Stimulated activated CD8-positive, alpha-beta memory T cell treated with anti-CD3 and anti-CD28 coated beads, Interleukin-2, amount 100 ng/mL, for 1 hour (primary cell): ENCODE data around the gene COG5.

Experiments used
- DNase-seq, 2 donors: peaks; one replicate each; pipeline ENCODE4 v3.0.0-alpha.2; 2020; ENCODE audit warnings: low read depth in 2 of 2

The COG5 gene

DNA sequence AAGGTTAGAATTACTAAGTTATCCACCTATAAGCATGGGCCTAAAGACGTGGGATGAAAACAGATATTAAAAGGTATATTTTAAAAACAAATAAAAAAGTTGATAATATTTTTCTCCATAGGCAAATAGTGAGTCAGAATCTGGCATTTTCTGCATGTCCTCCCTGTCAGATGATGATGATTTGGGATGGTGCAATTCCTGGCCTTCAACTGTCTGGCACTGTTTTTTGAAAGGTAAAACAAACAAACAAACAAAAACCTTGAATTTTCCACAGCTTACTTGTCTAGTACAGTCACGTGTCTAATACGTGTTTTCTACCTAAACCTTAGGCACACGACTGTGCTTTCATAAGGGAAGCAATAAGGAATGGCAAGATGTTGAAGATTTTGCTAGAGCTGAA lies 377.5 kb downstream of the COG5 start:
- DNase-seq: no peak

DNA sequence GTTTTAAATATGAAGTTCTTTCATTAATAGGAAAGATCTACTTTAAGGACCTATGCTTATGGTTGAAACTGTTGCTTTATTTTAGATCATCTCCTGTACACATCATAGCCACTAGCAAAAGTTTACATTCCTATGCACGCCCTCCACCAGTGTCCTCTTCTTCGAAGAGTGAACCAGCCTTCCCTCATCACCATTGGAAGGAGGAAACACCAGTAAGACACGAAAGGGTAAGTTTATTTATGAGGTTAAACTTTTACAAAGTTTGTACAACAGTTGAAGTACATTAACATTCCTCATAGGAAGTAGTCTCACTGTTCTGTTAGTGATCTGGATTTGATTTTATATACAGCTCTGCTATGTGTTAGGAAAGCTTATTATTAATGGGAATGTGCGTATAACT lies 378.0 kb downstream of the COG5 start:
- DNase-seq: no peak

GRCh38 chr7:107181172-107181571 lies 382.5 kb downstream of the COG5 start:
- no peak for DNase-seq

- DNase-seq: peak; percentile 51 to 55
Observed at GRCh38 chr7:107180378-107180777, 383.3 kb downstream of the COG5 start.

GRCh38 chr7:107179326-107180164 lies 384.2 kb downstream of the COG5 start:
- DNase-seq: no peak

DNA sequence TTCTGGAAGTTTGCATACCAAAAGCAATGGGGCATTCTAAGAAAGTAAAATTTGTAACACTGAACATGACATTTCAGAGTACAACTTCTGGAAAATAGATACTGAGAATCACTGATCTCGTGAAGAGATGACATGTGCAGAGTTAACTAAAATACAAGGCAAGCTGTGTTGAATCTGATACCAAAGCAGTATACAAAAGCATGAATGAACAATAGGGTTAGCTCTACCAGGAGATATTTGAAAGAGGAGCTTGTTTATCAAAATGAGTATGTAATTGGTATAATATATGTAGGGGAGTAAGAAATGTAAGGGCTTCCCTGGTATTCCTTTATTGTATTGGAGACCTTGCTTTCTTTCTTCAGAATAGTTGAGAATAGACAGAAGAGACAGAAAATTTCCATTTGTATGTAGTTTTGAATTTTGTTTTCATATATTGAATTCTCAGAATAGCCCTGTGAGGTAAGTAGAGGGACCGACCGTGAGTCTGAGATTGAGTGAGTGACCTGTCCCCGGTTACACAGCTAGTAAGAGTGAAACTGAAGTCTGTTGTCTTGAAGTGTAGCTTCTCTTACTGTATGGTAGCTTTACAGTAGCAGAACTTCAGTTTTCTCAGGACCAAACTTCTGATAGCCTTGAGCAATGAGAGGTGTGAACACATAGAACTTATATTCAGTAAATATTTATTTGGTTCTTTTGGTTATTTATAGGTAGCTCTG lies 389.9 kb downstream of the COG5 start:
- no peak for DNase-seq

DNA sequence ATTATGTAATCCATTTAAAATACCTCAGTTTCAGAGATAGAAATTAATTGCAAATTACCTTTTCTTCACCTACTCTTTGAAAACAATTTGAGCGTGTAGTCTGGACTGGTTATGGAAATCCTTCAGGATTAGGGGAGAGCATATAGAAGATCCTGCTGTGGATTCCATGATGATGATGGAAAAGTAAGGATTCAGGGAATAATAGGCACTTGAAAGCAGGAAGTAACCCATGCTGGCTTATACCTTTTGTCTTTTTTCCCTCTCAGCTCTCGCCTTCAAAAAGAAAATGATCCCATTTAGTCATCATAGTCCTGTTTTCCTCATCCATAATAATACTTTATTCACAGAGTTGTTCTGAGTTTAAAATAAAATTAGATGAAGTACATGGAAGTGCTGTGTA lies 390.5 kb downstream of the COG5 start:
- DNase-seq: no peak

GRCh38 chr7:107172276-107173032 lies 391.3 kb downstream of the COG5 start:
- DNase-seq: no peak

GRCh38 chr7:107171496-107171895 lies 392.2 kb downstream of the COG5 start:
- DNase-seq: no peak

DNA sequence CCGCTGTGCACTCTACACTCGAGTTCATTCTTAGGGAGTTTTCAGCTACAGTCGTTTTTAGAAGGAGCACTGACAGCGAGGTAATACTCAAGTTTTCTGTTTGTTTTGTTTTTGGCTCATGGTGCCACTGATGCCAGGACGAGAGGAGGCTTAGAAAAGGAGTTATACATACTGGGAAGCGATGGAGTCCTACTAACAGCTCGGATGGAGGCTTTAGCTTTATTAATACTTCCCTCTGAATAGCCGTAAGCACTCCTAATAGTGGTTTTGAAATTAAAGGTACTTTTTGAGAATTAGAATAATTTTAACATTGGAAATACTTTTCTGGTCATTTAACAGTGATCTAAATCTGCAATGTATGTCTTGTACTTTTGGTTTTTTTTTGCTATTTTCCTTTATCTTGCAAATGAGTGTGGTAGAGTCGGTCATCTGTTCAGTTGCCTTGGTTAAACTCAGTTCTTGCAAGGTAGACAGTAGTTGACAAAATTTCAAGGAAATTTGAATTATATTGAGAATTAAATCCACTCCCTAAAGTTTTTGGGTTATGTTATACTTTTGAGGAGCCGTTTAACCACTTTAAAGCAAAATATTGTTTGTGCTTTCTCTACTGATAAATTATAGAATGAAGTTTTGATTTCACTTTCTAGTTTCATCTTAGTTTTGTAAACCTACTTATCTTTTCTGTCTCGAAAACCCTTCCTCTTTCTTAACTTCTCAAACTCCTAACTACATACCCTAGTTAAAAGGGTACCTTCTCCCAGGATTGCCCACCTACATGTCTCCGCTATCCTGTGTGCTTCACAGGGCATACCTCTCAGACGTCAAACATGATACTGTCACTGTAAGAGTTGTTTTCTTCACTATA lies 393.4 kb downstream of the COG5 start:
- DNase-seq: no peak

DNA sequence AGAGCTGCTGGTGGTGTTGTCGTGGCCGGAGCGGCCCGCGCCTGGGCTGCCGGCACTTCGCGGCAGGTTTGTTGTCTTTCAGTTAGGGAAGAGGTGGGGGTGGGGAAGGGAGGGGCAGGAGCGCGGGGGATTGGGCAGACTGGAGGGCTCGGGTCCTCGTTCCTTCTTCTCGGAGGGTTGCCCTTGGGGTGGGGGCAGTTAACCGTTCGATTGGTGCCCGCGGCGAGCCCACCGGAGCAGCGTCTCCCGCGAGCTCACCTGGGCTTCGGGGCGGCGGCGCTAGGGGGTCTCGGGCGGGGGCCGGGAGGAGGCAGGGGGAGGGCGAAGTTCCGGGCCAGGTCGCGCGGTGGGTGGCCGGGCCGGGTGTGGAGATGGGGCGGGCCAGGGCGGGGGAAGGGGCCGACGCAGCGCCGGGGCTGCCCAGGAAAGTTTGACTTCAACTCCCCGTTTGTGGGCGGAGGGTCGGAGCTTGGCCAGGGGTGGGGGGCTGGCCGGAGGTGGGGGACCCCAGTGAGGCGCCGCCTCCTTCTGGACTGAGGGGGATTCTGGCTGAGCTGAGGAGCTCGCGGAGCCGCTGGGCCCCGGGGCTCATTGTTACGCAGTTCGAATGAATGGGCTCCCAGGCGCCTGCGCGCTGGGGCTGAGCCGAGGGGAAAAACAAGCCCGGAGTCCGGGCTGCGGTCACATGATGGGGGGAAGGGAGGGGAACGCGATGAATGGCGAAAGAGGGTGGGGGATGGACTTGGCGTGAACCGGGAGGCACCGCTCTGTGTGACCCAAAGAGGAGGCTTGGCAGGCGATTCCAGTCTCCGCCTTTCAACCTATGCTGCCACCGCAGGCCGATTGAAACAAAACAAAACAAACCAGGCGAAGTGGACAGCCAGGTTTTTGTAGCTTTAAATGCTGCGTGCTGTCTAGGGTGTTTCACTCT lies 394.3 kb downstream of the COG5 start:
- peak; percentile 67 to 70 for DNase-seq

GRCh38 chr7:107168233-107169119 lies 395.2 kb downstream of the COG5 start, which contains the start of gene HBP1:
HBP1 (plus strand) TSS chr7:107169003; CDS start chr7:107179894, 10,891 bp downstream.
- DNase-seq: peak; percentile 95 to 96

- DNase-seq: no peak
Observed at GRCh38 chr7:107167483-107168232, 396.1 kb downstream of the COG5 start.

GRCh38 chr7:107166736-107167426 lies 396.8 kb downstream of the COG5 start:
- no peak for DNase-seq

- no peak for DNase-seq
Observed at GRCh38 chr7:107165341-107165740, 398.4 kb downstream of the COG5 start.

GRCh38 chr7:107164092-107164491 lies 399.6 kb downstream of the COG5 start:
- no peak for DNase-seq

- DNase-seq: no peak
Observed at GRCh38 chr7:107162475-107162874, 401.2 kb downstream of the COG5 start.

DNA sequence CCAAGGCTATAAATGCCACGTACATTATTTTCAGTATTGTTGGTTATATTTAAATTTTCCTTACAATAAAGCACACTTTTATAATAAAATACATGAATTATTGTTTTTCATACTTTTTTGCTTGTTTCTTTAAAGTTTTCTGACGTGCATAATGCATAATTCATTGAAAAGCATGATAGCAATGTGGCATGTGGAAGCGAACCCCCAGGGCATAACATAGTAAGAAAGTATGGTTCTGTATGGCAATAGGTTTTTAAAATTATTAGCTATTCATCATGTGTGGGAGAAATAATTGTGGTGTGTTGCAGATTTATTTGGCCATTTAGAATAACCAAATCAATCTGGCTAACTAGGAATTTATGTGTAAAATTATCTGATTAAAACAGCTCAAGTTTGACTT lies 402.3 kb downstream of the COG5 start:
- no peak for DNase-seq
